ENCODE measurements around the gene MASP1. TPM values are rescaled to one million over a fixed set of nuclear protein-coding genes. Genes with fewer than 3 reads are reported as not detected.

MASP1 gene
- total RNA-seq, 1 experiment from 2014 or later: not detected

- Histone ChIP-seq H3K36me3 (ENCODE audit: control insufficient read depth in 1 of 2, insufficient read depth in 2 of 2, low read length in 2 of 2) (no peaks in the 10 kb centered on the region), H3K79me2 (ENCODE audit: insufficient read depth, low read length) (no peaks in the 10 kb centered on the region), H3K27me3 (ENCODE audit: insufficient read depth, low read length) (0 out of 2 replicates have a peak, but pooled peaks cover 6% of the 10 kb centered on the region), H3K4me3 (replicated peaks in 1 of 2; ENCODE audit: low read depth in 1 of 2, low read length in 2 of 2) (no peak overlapping the region), H3K9ac (ENCODE audit: low read length) (no peak overlapping the region), H3K27ac (ENCODE audit: low read depth, low read length) (no peak overlapping the region), H3K9me3 (ENCODE audit: control insufficient read depth in 1 of 2, insufficient read depth in 1 of 2, low read depth in 1 of 2, low read length in 2 of 2) (no peaks in the 10 kb centered on the region), H4K20me1 (ENCODE audit: insufficient read depth) (no peaks in the 10 kb centered on the region; the same call in 1 of the 2 replicates), H2AFZ (ENCODE audit: low read depth, low read length, poor library complexity, severe bottlenecking) (no peak overlapping the region), H3K4me1 (ENCODE audit: control insufficient read depth in 1 of 2, insufficient read depth in 2 of 2, low read length in 2 of 2) (no peaks in the 10 kb centered on the region), H3K4me2 (ENCODE audit: low read length) (no peak overlapping the region), H3K9me2 (ENCODE audit: insufficient read depth) (no peaks in the 10 kb centered on the region)
- DNase-seq (ENCODE audit: low read depth, low spot score) (no peak), ATAC-seq (no peak)
- intact Hi-C loops (cut with micrococcal nuclease): no loop called here
- ChIA-PET CTCF (interaction anchor here (0.8 to 1.5 kb wide), 2 partner anchors 44 to 56 kb away, joined by 3 to 4 read pairs; no protein-coding TSS in a partner anchor), POLR2A (no interaction called here), RAD21 (ENCODE audit: low non-redundant PET in 1 of 2, low total read pairs in 2 of 2, uncharacterized antibody in 2 of 2, unreplicated experiment in 2 of 2) (no interaction called here)
- TF ChIP-seq MAX (IDR thresholded peaks at IDR 0.05): no peak
- TF ChIP-seq YY1 (IDR thresholded peaks at IDR 0.05; ENCODE audit: extremely low read depth, insufficient replicate concordance, low read depth, low read length): no peak
- BruUV-seq (replicated peaks): no TSS peak
These were observed 27.5 kb downstream of the MASP1 start for GRCh38 chr3:187264021-187264420.

GRCh38 chr3:187263270-187263669 is 28.3 kb downstream of the MASP1 start:
- Histone ChIP-seq H3K4me3 (replicated peaks in 1 of 2; ENCODE audit: low read depth in 1 of 2, low read length in 2 of 2) (no peak overlapping the region), H3K9ac (ENCODE audit: low read length) (no peak overlapping the region), H3K9me2 (ENCODE audit: insufficient read depth) (no peaks in the 10 kb centered on the region), H3K4me1 (ENCODE audit: control insufficient read depth in 1 of 2, insufficient read depth in 2 of 2, low read length in 2 of 2) (no peaks in the 10 kb centered on the region), H3K27ac (ENCODE audit: low read depth, low read length) (no peak overlapping the region), H3K27me3 (ENCODE audit: insufficient read depth, low read length) (0 out of 2 replicates have a peak, but pooled peaks cover 6% of the 10 kb centered on the region), H3K4me2 (ENCODE audit: low read length) (no peak overlapping the region), H3K36me3 (ENCODE audit: control insufficient read depth in 1 of 2, insufficient read depth in 2 of 2, low read length in 2 of 2) (no peaks in the 10 kb centered on the region), H4K20me1 (ENCODE audit: insufficient read depth) (no peaks in the 10 kb centered on the region; the same call in 1 of the 2 replicates), H3K9me3 (ENCODE audit: control insufficient read depth in 1 of 2, insufficient read depth in 1 of 2, low read depth in 1 of 2, low read length in 2 of 2) (no peaks in the 10 kb centered on the region), H2AFZ (ENCODE audit: low read depth, low read length, poor library complexity, severe bottlenecking) (no peak overlapping the region), H3K79me2 (ENCODE audit: insufficient read depth, low read length) (no peaks in the 10 kb centered on the region)
- CTCF ChIA-PET: interaction anchor here (0.8 to 1.5 kb wide), 2 partner anchors 43 to 57 kb away, joined by 3 to 4 read pairs; no protein-coding TSS in a partner anchor
- intact Hi-C loops (cut with micrococcal nuclease): no loop called here
- POLR2A ChIA-PET: no interaction called here
- no TSS peak for BruUV-seq (replicated peaks)
- ATAC-seq (no peak), DNase-seq (ENCODE audit: low read depth, low spot score) (no peak)
- RAD21 ChIA-PET (ENCODE audit: low non-redundant PET in 1 of 2, low total read pairs in 2 of 2, uncharacterized antibody in 2 of 2, unreplicated experiment in 2 of 2): no interaction called here
- no peak for TF ChIP-seq POLR2A (IDR thresholded peaks at IDR 0.05; ENCODE audit: borderline replicate concordance, extremely low read depth, insufficient read depth, insufficient read length)
- TF ChIP-seq CEBPB (IDR thresholded peaks at IDR 0.05; ENCODE audit: low read depth): no peak
- TF ChIP-seq EGR1 (IDR thresholded peaks at IDR 0.05; ENCODE audit: low read depth): no peak
- TF ChIP-seq SIN3A (IDR thresholded peaks at IDR 0.05; ENCODE audit: low read depth): no peak
- no peak for TF ChIP-seq EZH2phosphoT487 (IDR thresholded peaks at IDR 0.05; ENCODE audit: borderline replicate concordance)
- no peak for TF ChIP-seq ZFX (IDR thresholded peaks at IDR 0.05)
- TF ChIP-seq YY1 (IDR thresholded peaks at IDR 0.05; ENCODE audit: extremely low read depth, insufficient replicate concordance, low read depth, low read length): no peak
- TF ChIP-seq REST (IDR thresholded peaks at IDR 0.05; ENCODE audit: low read depth): no peak
- no peak for TF ChIP-seq RAD21 (IDR thresholded peaks at IDR 0.05; ENCODE audit: low read depth)
- TF ChIP-seq MAX (IDR thresholded peaks at IDR 0.05): no peak
- no peak for TF ChIP-seq FOSL1 (IDR thresholded peaks at IDR 0.05; ENCODE audit: low read depth)
- no peak for TF ChIP-seq JUND (IDR thresholded peaks at IDR 0.05)
- no peak for TF ChIP-seq ZNF274 (IDR thresholded peaks at IDR 0.05; ENCODE audit: low read depth, low read length)
- no peak for TF ChIP-seq SRF (IDR thresholded peaks at IDR 0.05; ENCODE audit: low read depth)
- TF ChIP-seq ELF1 (IDR thresholded peaks at IDR 0.05; ENCODE audit: borderline replicate concordance, low read depth): no peak
- TF ChIP-seq CBX3 (IDR thresholded peaks at IDR 0.05; ENCODE audit: low read depth): no peak
- TF ChIP-seq EZH2 (IDR thresholded peaks at IDR 0.05): no peak
- no peak for TF ChIP-seq ATF3 (IDR thresholded peaks at IDR 0.05)
